H9 (cell line): ENCODE measurements around the gene ZNF318. TPM values are rescaled to one million over a fixed set of nuclear protein-coding genes. Genes with fewer than 3 reads are reported as not detected.

ENCODE experiments used
- DNase-seq: peaks from one replicate; pipeline ENCODE4 v3.0.0-alpha.2; 2017
- H2AFZ ChIP-seq: one replicate; pipeline ENCODE4 v1.6.1; 2013; ENCODE audit warnings: mild to moderate bottlenecking, low read length, control low read depth, moderate library complexity
- H2AK5ac ChIP-seq: 2 replicates; pipeline ENCODE4 v1.6.1; 2013; ENCODE audit warnings: low read length, control low read depth, mixed read lengths; ENCODE audit not compliant: insufficient read length
- H2BK120ac ChIP-seq: one replicate; pipeline ENCODE4 v1.6.1; 2013; ENCODE audit warnings: low read depth, mild to moderate bottlenecking, low read length, control low read depth, inconsistent platforms; ENCODE audit not compliant: poor library complexity, severe bottlenecking
- H2BK12ac ChIP-seq: 2 replicates; pipeline ENCODE4 v1.6.1; 2013; ENCODE audit warnings: low read length, control low read depth, mixed read lengths, low read depth; ENCODE audit not compliant: insufficient read length
- H2BK15ac ChIP-seq: 2 replicates; pipeline ENCODE4 v1.6.1; 2013; ENCODE audit warnings: low read depth, low read length, control low read depth
- H2BK20ac ChIP-seq: one replicate; pipeline ENCODE4 v1.6.1; 2013; ENCODE audit warnings: low read depth, mild to moderate bottlenecking, low read length, control low read depth, inconsistent platforms; ENCODE audit not compliant: poor library complexity, severe bottlenecking
- H2BK5ac ChIP-seq: 2 replicates; pipeline ENCODE4 v1.6.1; 2013; ENCODE audit warnings: low read length, control low read depth, mixed read lengths; ENCODE audit not compliant: insufficient read length
- H3K14ac ChIP-seq: 2 replicates; pipeline ENCODE4 v1.6.1; 2013; ENCODE audit warnings: low read length, control low read depth; ENCODE audit not compliant: insufficient read depth
- H3K18ac ChIP-seq: 2 replicates; pipeline ENCODE4 v1.6.1; 2013; ENCODE audit warnings: low read depth, mild to moderate bottlenecking, mixed read lengths, low read length, control low read depth; ENCODE audit not compliant: insufficient read length
- H3K23ac ChIP-seq: 2 replicates; pipeline ENCODE4 v1.6.1; 2013; ENCODE audit warnings: low read length, control low read depth, mixed read lengths, low read depth; ENCODE audit not compliant: insufficient read length
- H3K23me2 ChIP-seq: 2 replicates; pipeline ENCODE4 v1.6.1; 2013; ENCODE audit warnings: low read depth, mild to moderate bottlenecking, mixed read lengths, low read length, control low read depth; ENCODE audit not compliant: insufficient read length, poor library complexity, severe bottlenecking
- H3K27ac ChIP-seq: 2 replicates; pipeline ENCODE4 v1.5.1; 2013; ENCODE audit warnings: low read length, control low read depth, mixed read lengths, low read depth; ENCODE audit not compliant: insufficient read length
- H3K27me3 ChIP-seq: 2 replicates; pipeline ENCODE4 v1.6.1; 2013; ENCODE audit warnings: low read length, control low read depth, inconsistent platforms; ENCODE audit not compliant: insufficient read depth
- H3K4ac ChIP-seq: 2 replicates; pipeline ENCODE4 v1.6.1; 2013; ENCODE audit warnings: low read depth, mild to moderate bottlenecking, control low read depth, inconsistent platforms, low read length, moderate library complexity
- H3K4me1 ChIP-seq: 2 replicates; pipeline ENCODE4 v1.6.1; 2013; ENCODE audit warnings: low read length, control low read depth, inconsistent platforms; ENCODE audit not compliant: insufficient read depth
- H3K4me2 ChIP-seq: 2 replicates; pipeline ENCODE4 v1.6.1; 2013; ENCODE audit warnings: low read length, control low read depth, mixed read lengths; ENCODE audit not compliant: insufficient read length, insufficient read depth
- H3K56ac ChIP-seq: 2 replicates; pipeline ENCODE4 v1.6.1; 2013; ENCODE audit warnings: low read depth, mild to moderate bottlenecking, mixed read lengths, low read length, control low read depth; ENCODE audit not compliant: insufficient read length
- H3K79me1 ChIP-seq: 2 replicates; pipeline ENCODE4 v1.6.1; 2013; ENCODE audit warnings: low read depth, mild to moderate bottlenecking, moderate library complexity, low read length, control low read depth, inconsistent platforms; ENCODE audit not compliant: insufficient read depth, poor library complexity, severe bottlenecking
- H3K79me2 ChIP-seq: 2 replicates; pipeline ENCODE4 v1.6.1; 2013; ENCODE audit warnings: low read length, control low read depth, inconsistent platforms; ENCODE audit not compliant: insufficient read depth
- H3K9ac ChIP-seq: 2 replicates; pipeline ENCODE4 v1.6.1; 2013; ENCODE audit warnings: low read length, control low read depth, mixed read lengths; ENCODE audit not compliant: insufficient read length; ENCODE audit errors: extremely low read depth
- H3K9me3 ChIP-seq: one replicate; pipeline ENCODE4 v1.6.1; 2013; ENCODE audit warnings: low read depth, low read length, inconsistent platforms; ENCODE audit not compliant: control insufficient read depth
- H3T11ph ChIP-seq: one replicate; pipeline ENCODE4 v1.6.1; 2013; ENCODE audit warnings: mild to moderate bottlenecking, low read length, control low read depth, inconsistent platforms
- H4K20me1 ChIP-seq: one replicate; pipeline ENCODE4 v1.6.1; 2013; ENCODE audit not compliant: control insufficient read depth, insufficient read length, insufficient read depth
- H4K5ac ChIP-seq: 2 replicates; pipeline ENCODE4 v1.6.1; 2013; ENCODE audit warnings: low read depth, mild to moderate bottlenecking, mixed read lengths, low read length, control low read depth; ENCODE audit not compliant: insufficient read length
- H4K8ac ChIP-seq: replicated peaks from 2 replicates; pipeline ENCODE4 v1.6.1; 2013; ENCODE audit warnings: low read length, control low read depth, mixed read lengths, low read depth; ENCODE audit not compliant: insufficient read length
- H4K91ac ChIP-seq: 2 replicates; pipeline ENCODE4 v1.6.1; 2013; ENCODE audit warnings: low read depth, mild to moderate bottlenecking, moderate library complexity, mixed read lengths, low read length, control low read depth; ENCODE audit not compliant: insufficient read length
- H3K27ac Mint-ChIP-seq, 3 experiments: 2 replicates in 2 of 3; 3 replicates in 1 of 3; pipeline ENCODE4 v1.8.0; 2020 to 2021; ENCODE audit warnings: mixed read lengths in 3 of 3, mild to moderate bottlenecking in 1 of 3, moderate library complexity in 1 of 3
- H3K27me3 Mint-ChIP-seq: 2 replicates; pipeline ENCODE4 v1.8.0; 2021; ENCODE audit warnings: low read depth, mild to moderate bottlenecking, moderate library complexity, mixed read lengths
- H3K36me3 Mint-ChIP-seq, 3 experiments: 2 replicates in 2 of 3; 3 replicates in 1 of 3; pipeline ENCODE4 v1.8.0; 2020 to 2021; ENCODE audit warnings: low read depth in 3 of 3, mixed read lengths in 3 of 3; ENCODE audit not compliant: insufficient read depth in 1 of 3
- H3K4me1 Mint-ChIP-seq, 2 experiments: 2 replicates each; pipeline ENCODE4 v1.8.0; 2020; ENCODE audit warnings: mixed read lengths in 2 of 2
- H3K4me3 Mint-ChIP-seq, 2 experiments: 2 replicates in 1 of 2; 3 replicates in 1 of 2; pipeline ENCODE4 v1.8.0; 2020 to 2021; ENCODE audit warnings: mild to moderate bottlenecking in 2 of 2, mixed read lengths in 2 of 2, moderate library complexity in 1 of 2
- H3K9me3 Mint-ChIP-seq, 2 experiments: 2 replicates in 1 of 2; 3 replicates in 1 of 2; pipeline ENCODE4 v1.8.0; 2020; ENCODE audit warnings: mild to moderate bottlenecking in 2 of 2, mixed read lengths in 2 of 2, moderate library complexity in 1 of 2
- WGBS: extraction: QIAGEN DNeasy Blood & Tissue Kit; methylation state at CpG from one replicate; pipeline ENCODE4 v1.1.7; 2013; ENCODE audit warnings: missing lambda C conversion rate, low lambda C conversion rate, mixed read lengths; ENCODE audit not compliant: insufficient read length; ENCODE audit errors: extremely low coverage; 5-methylcytosine and 5-hydroxymethylcytosine counted together
- total RNA-seq: library from RNA; stranded (reverse); gene quantifications from 2 replicates; pipeline ENCODE4 v1.2.1, GENCODE V29; 2021
- TF ChIP-seq, protein P1 (sequence below): fragments of 200-600 bp; sonication (generic); conservative IDR thresholded peaks from 3 replicates; pipeline ENCODE4 v1.8.0; 2021; ENCODE audit warnings: antibody characterized with exemption, mild to moderate bottlenecking

ZNF318 gene
- total RNA-seq, 1 experiment from 2014 or later, result 16.3 TPM

DNA sequence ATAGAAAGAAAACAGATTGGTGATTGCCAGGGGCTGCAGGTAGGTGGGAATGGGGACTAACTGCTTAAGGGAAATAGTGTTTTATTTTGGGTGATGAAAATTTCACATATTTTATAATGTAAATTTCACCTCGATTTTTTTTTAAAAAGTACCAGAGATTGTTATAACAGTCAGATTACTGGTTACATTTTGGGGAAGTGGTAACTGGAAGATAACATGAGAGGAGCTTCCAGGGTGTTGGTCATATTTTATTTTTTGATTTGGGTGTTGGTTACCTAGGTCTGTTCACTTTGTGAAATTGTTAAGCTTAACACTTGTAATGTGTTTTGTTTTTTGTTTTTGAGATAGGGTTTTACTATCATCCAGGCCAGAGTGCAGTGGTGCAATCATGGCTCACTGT is 43.6 kb downstream of the ZNF318 start:
- Histone ChIP-seq H3K79me1 (no peaks in the 10 kb centered on the region), H4K20me1 (no peaks in the 10 kb centered on the region), H3K27ac (no peak overlapping the region), H4K91ac (no peak overlapping the region), H3K23ac (no peak overlapping the region), H3K4ac (no peak overlapping the region), H4K8ac (no peak overlapping the region), H3K4me1 (no peaks in the 10 kb centered on the region), H3K27me3 (no peaks in the 10 kb centered on the region), H2AFZ (no peak overlapping the region), H2BK15ac (no peak overlapping the region), H3K23me2 (no peaks in the 10 kb centered on the region), H2BK20ac (no peak overlapping the region), H3K4me2 (no peak overlapping the region), H3K9me3 (no peaks in the 10 kb centered on the region), H3K79me2 (no peaks in the 10 kb centered on the region), H3K9ac (no peak overlapping the region), H3K14ac (no peak overlapping the region), H4K5ac (no peak overlapping the region), H2BK120ac (no peak overlapping the region), H2BK12ac (no peak overlapping the region), H3T11ph (no peak overlapping the region), H3K56ac (no peak overlapping the region), H2AK5ac (no peak overlapping the region), H2BK5ac (no peak overlapping the region), H3K18ac (no peak overlapping the region)
- Mint-ChIP-seq H3K36me3 (no peaks in the 10 kb centered on the region), H3K4me1 (no peaks in the 10 kb centered on the region), H3K4me3 (no peak overlapping the region), H3K27ac (no peak overlapping the region), H3K27me3 (no peaks in the 10 kb centered on the region), H3K9me3 (no peaks in the 10 kb centered on the region)
- TF ChIP-seq, protein P1, sequence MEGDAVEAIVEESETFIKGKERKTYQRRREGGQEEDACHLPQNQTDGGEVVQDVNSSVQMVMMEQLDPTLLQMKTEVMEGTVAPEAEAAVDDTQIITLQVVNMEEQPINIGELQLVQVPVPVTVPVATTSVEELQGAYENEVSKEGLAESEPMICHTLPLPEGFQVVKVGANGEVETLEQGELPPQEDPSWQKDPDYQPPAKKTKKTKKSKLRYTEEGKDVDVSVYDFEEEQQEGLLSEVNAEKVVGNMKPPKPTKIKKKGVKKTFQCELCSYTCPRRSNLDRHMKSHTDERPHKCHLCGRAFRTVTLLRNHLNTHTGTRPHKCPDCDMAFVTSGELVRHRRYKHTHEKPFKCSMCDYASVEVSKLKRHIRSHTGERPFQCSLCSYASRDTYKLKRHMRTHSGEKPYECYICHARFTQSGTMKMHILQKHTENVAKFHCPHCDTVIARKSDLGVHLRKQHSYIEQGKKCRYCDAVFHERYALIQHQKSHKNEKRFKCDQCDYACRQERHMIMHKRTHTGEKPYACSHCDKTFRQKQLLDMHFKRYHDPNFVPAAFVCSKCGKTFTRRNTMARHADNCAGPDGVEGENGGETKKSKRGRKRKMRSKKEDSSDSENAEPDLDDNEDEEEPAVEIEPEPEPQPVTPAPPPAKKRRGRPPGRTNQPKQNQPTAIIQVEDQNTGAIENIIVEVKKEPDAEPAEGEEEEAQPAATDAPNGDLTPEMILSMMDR, result no peak
- DNase-seq, result no peak
- no CpG with 5 or more reads among the region's 1 CpG for WGBS
